ENCODE measurements around the gene ALPL. TPM values are rescaled to one million over a fixed set of nuclear protein-coding genes. Genes with fewer than 3 reads are reported as not detected.
A peak's percentile ranks its signal among the peaks of the same experiment; 100 is the strongest.

ALPL gene
- total RNA-seq, 2 experiments from 2014 or later: not detected

- Mint-ChIP-seq H3K9me3 (no peaks in the 10 kb centered on the region), H3K4me3 (no peak overlapping the region), H3K27me3 (peaks cover 37% of the 10 kb centered on the region), H3K4me1 (ENCODE audit: low read depth) (no peaks in the 10 kb centered on the region), H3K36me3 (no peaks in the 10 kb centered on the region), H3K27ac (no peak overlapping the region)
- CTCF ChIA-PET: interaction anchor here (0.9 to 1.6 kb wide), 2 partner anchors 166 to 267 kb away, joined by 3 to 4 read pairs; no protein-coding TSS in a partner anchor
- POLR2A ChIA-PET: no interaction called here
- DNase-seq: no peak
- intact Hi-C loops (cut with micrococcal nuclease): no loop called here
These were observed 27.0 kb downstream of the ALPL start for GRCh38 chr1:21536218-21536617.

DNA sequence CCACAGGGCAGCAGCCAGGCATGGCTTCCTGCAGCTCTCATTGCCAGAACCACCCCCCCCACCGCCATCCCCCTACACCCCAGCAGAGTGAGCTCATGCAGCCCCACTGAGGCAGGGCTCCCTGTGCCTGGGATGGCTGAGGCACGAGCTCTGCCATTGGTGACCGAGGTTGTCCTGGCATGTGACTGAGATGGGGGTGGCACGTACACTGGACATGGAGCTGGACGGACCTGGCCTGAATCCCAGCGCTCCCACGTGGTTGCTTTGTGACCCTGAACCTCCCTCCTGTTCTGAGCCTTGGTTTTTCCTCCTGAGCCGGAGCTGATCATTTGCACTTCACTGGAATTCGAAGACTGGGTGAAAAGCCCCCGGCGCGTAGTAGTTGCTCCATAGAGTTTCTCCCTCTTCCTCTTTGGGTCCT lies 28.3 kb downstream of the ALPL start:
- Mint-ChIP-seq H3K9me3 (no peaks in the 10 kb centered on the region), H3K27ac (no peak overlapping the region), H3K4me3 (no peak overlapping the region), H3K27me3 (peaks cover 30% of the 10 kb centered on the region), H3K4me1 (ENCODE audit: low read depth) (no peaks in the 10 kb centered on the region), H3K36me3 (no peaks in the 10 kb centered on the region)
- ChIA-PET POLR2A (no interaction called here), CTCF (interaction anchor here (0.6 to 0.9 kb wide), 3 partner anchors 28 to 820 kb away, joined by 3 to 4 read pairs (median 3); partner anchors contain the start of genes ALPL and KIF17)
- intact Hi-C loops (cut with micrococcal nuclease): no loop called here
- no peak for DNase-seq

DNA sequence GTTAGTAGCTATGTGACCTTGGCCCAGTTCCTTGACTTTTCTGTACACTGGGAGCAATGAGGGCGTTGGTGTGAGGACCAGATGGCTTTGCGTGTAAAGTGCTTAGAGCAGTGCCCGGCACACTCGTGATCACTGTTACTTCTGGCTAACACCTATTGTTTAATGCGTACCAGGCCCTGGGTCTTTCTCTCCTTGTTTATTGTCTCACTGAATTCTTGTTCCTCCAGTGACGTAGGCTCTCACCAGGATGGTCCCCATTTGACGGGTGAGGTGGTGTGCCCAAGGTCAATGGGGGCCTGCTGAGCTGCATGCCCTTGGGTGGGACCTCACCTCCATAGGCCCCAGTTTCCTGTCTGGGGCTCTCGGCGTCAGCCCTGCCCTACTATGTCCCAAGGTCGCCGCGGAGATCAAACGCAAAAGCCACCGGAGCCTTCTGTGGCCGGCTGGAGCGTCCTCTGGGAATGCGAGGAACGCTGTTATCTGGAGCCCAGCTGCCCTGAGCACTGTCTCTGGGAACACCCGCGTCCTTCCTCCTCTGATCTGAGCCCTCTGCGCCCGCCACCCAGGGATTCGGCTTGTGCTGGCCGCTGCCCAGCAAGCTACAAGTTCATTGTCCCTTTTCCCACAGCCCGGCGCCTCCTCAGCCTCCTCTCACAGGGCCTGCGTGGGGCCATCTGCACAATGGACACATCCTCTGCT lies 28.9 kb downstream of the ALPL start:
- ChIA-PET POLR2A (no interaction called here), CTCF (interaction anchor here (0.6 to 0.9 kb wide), 3 partner anchors 29 to 820 kb away, joined by 3 to 4 read pairs (median 3); partner anchors contain the start of genes ALPL and KIF17)
- no peak for DNase-seq
- Mint-ChIP-seq H3K9me3 (no peaks in the 10 kb centered on the region), H3K27ac (no peak overlapping the region), H3K4me3 (no peak overlapping the region), H3K36me3 (no peaks in the 10 kb centered on the region), H3K4me1 (ENCODE audit: low read depth) (no peaks in the 10 kb centered on the region), H3K27me3 (peaks cover 30% of the 10 kb centered on the region)
- intact Hi-C loops (cut with micrococcal nuclease): no loop called here

DNA sequence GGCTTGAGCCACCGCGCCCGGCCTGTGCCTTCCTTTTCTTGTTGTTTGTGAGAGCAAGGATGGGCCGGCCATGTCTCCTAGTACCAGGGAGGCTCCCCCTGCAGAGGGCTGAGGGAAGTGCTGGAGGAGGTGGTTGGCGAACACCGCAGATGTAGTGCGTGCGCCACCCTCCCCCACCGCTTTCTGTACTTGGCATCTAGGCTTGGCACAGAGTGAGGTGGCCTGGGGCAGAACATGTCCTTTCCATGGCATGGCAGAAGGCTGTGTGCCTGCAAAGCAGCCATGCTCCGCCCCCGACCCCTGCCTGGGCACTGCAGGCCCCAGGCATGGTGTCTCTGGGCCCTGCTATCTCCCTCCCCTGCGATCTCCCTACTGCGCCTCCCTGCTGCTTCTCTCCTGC lies 30.7 kb downstream of the ALPL start:
- Mint-ChIP-seq H3K9me3 (no peaks in the 10 kb centered on the region), H3K27ac (no peak overlapping the region), H3K4me1 (ENCODE audit: low read depth) (no peaks in the 10 kb centered on the region), H3K36me3 (no peaks in the 10 kb centered on the region), H3K27me3 (peaks cover 30% of the 10 kb centered on the region), H3K4me3 (no peak overlapping the region)
- POLR2A ChIA-PET: no interaction called here
- DNase-seq: peak; percentile 13
- CTCF ChIA-PET: no interaction called here
- intact Hi-C loops (cut with micrococcal nuclease): no loop called here

DNA sequence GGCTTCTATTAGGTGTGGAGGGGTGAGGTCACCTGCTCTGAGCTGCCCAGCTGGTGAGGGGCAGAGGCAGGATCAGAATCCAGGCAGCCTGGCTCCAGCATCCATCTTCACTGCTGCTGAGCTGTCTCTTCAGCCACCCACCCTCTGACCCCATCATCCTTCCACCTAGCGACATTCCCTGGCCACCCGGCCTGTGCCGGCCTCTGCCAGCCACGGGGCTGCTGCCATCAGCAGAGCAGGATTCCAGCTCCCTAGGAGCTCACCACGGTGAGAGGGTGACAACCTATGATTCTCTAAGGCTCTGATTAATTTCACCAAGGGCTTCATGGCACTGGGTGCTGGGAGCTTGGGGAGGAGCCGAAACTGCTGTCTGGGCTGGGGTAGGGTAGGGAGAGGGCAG lies 32.1 kb downstream of the ALPL start:
- no peaks in the 10 kb centered on the region for H3K9me3 Mint-ChIP-seq
- H3K4me1 Mint-ChIP-seq (ENCODE audit: low read depth): no peaks in the 10 kb centered on the region
- CTCF ChIA-PET: interaction anchor here (0.5 to 1.0 kb wide), 2 partner anchors 9 to 389 kb away, joined by 3 to 4 read pairs; no protein-coding TSS in a partner anchor
- no peak overlapping the region for H3K27ac Mint-ChIP-seq
- no peak for DNase-seq
- POLR2A ChIA-PET: no interaction called here
- H3K27me3 Mint-ChIP-seq: peaks cover 28% of the 10 kb centered on the region
- no peak overlapping the region for H3K4me3 Mint-ChIP-seq
- intact Hi-C loops (cut with micrococcal nuclease): no loop called here
- no peaks in the 10 kb centered on the region for H3K36me3 Mint-ChIP-seq

DNA sequence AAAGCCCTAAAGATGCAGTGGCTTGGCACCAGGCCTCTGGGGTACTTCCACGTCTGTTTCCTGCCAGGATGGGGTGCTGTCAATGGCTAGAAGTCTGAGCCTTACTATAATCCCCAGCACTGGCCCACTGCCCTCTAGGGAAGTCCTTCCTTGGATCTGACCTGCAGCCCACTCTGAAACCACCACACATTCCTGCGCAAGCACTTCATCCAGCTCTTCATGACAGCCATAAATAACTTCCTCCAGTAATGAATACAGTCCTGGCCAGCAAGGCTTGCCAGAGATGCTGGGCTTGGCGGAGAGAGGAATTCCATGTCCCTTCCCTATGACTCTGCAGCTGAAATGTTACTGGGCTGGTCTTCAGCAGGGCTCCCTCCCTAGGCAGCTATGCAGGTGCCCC lies 32.6 kb downstream of the ALPL start:
- ChIA-PET CTCF (interaction anchor here (0.5 to 1.0 kb wide), 2 partner anchors 9 to 389 kb away, joined by 3 to 4 read pairs; no protein-coding TSS in a partner anchor), POLR2A (no interaction called here)
- Mint-ChIP-seq H3K36me3 (no peaks in the 10 kb centered on the region), H3K4me3 (no peak overlapping the region), H3K27ac (no peak overlapping the region), H3K4me1 (ENCODE audit: low read depth) (no peaks in the 10 kb centered on the region), H3K27me3 (peaks cover 28% of the 10 kb centered on the region), H3K9me3 (no peaks in the 10 kb centered on the region)
- intact Hi-C loops (cut with micrococcal nuclease): no loop called here
- DNase-seq: no peak

DNA sequence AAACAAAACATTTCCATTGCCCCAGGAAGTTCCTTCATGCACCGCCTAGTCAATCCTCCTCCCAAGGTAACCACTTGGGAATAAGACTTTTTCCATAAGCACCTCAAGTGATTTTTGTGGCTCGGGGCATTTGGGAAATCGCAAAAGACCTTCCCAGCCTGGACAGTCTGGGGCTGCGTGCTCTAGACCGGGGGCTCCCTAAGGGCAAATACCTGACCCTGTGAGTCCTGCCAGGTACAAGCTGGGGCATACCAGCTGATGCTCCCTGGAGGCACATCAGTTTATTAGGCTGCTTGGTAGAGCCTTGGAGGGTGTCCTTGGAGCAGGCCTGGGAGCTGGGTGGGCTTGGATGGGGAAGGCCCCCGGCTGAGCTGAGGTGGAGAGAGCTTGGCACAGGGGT lies 34.4 kb downstream of the ALPL start:
- ChIA-PET POLR2A (no interaction called here), CTCF (interaction anchor here (1.1 to 1.3 kb wide), 2 partner anchors 16 to 34 kb away, joined by 3 read pairs; partner anchors contain the start of gene ALPL)
- Mint-ChIP-seq H3K9me3 (no peaks in the 10 kb centered on the region), H3K4me3 (no peak overlapping the region), H3K4me1 (ENCODE audit: low read depth) (no peaks in the 10 kb centered on the region), H3K27me3 (peaks cover 17% of the 10 kb centered on the region), H3K27ac (no peak overlapping the region), H3K36me3 (no peaks in the 10 kb centered on the region)
- intact Hi-C loops (cut with micrococcal nuclease): no loop called here
- DNase-seq: no peak

DNA sequence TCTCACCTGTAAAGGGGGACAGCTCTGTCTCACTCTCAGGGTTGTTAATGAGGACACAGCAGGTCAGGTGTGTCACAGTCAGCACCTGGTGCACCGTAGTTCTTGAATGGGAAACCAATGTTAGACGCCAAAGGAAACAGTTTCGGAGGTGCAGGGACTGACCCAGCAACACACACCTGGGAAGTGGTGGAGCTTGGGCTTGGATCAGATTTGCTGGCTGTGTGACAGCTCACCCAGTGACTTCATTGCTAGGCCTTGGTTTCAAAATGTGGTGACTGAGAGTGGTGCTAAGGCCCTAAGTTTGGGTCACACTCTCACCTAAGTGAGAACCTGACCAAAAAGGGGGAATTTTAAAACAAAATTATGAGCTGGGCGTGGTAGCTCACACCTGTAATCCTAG lies 34.9 kb downstream of the ALPL start:
- Mint-ChIP-seq H3K36me3 (no peaks in the 10 kb centered on the region), H3K27me3 (peaks cover 12% of the 10 kb centered on the region), H3K4me3 (no peak overlapping the region), H3K4me1 (ENCODE audit: low read depth) (no peaks in the 10 kb centered on the region), H3K9me3 (no peaks in the 10 kb centered on the region), H3K27ac (no peak overlapping the region)
- intact Hi-C loops (cut with micrococcal nuclease): no loop called here
- no peak for DNase-seq
- CTCF ChIA-PET: interaction anchor here (1.1 to 1.3 kb wide), 2 partner anchors 16 to 35 kb away, joined by 3 read pairs; partner anchors contain the start of gene ALPL
- POLR2A ChIA-PET: no interaction called here

- intact Hi-C loops (cut with micrococcal nuclease): no loop called here
- Mint-ChIP-seq H3K36me3 (no peaks in the 10 kb centered on the region), H3K27me3 (peaks cover 7% of the 10 kb centered on the region), H3K27ac (no peak overlapping the region), H3K9me3 (no peaks in the 10 kb centered on the region), H3K4me3 (no peak overlapping the region), H3K4me1 (ENCODE audit: low read depth) (no peaks in the 10 kb centered on the region)
- ChIA-PET CTCF (no interaction called here), POLR2A (no interaction called here)
- no peak for DNase-seq
These were observed 37.1 kb downstream of the ALPL start for GRCh38 chr1:21546122-21546825.

- ChIA-PET POLR2A (no interaction called here), CTCF (no interaction called here)
- Mint-ChIP-seq H3K4me3 (no peak overlapping the region), H3K27me3 (peaks cover 6% of the 10 kb centered on the region), H3K4me1 (ENCODE audit: low read depth) (no peaks in the 10 kb centered on the region), H3K9me3 (no peaks in the 10 kb centered on the region), H3K27ac (no peak overlapping the region), H3K36me3 (no peaks in the 10 kb centered on the region)
- DNase-seq: no peak
- intact Hi-C loops (cut with micrococcal nuclease): no loop called here
These were observed 38.7 kb downstream of the ALPL start for GRCh38 chr1:21547876-21548275.

DNA sequence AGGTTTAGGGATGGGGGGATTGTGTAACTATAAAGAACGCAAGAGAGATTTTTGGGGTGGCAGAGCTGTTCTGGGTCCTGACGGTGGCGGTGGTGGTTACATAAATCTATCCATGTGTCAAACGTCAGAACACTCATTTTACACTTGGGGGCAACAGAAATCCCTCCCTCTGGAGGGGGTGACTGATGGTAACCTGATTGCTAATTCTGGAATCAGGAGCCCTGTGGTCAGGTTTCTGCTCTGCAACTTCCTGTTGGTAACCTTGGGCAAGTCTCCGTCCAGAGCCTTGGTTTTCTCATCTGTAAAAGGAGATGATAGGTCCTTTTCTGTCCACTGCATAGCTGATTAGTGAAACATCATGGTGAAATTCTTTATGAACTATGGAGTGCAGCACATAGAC lies 40.9 kb downstream of the ALPL start:
- Mint-ChIP-seq H3K4me1 (ENCODE audit: low read depth) (no peaks in the 10 kb centered on the region), H3K4me3 (no peak overlapping the region), H3K27me3 (peaks cover 14% of the 10 kb centered on the region), H3K27ac (no peak overlapping the region), H3K36me3 (no peaks in the 10 kb centered on the region), H3K9me3 (no peaks in the 10 kb centered on the region)
- no peak for DNase-seq
- ChIA-PET POLR2A (no interaction called here), CTCF (no interaction called here)
- intact Hi-C loops (cut with micrococcal nuclease): no loop called here

- POLR2A ChIA-PET: no interaction called here
- no peak for DNase-seq
- peaks cover 16% of the 10 kb centered on the region for H3K27me3 Mint-ChIP-seq
- no peaks in the 10 kb centered on the region for H3K4me1 Mint-ChIP-seq (ENCODE audit: low read depth)
- H3K27ac Mint-ChIP-seq: no peak overlapping the region
- no peak overlapping the region for H3K4me3 Mint-ChIP-seq
- CTCF ChIA-PET: no interaction called here
- no peaks in the 10 kb centered on the region for H3K9me3 Mint-ChIP-seq
- intact Hi-C loops (cut with micrococcal nuclease): no loop called here
- no peaks in the 10 kb centered on the region for H3K36me3 Mint-ChIP-seq
These were observed 41.7 kb downstream of the ALPL start for GRCh38 chr1:21550866-21551475.

All from activated CD4-positive, alpha-beta memory T cell treated with anti-CD3 and anti-CD28 coated beads for 36 hours (primary cell).